ENCODE measurements around the gene ATG5.

Gene ATG5

DNA sequence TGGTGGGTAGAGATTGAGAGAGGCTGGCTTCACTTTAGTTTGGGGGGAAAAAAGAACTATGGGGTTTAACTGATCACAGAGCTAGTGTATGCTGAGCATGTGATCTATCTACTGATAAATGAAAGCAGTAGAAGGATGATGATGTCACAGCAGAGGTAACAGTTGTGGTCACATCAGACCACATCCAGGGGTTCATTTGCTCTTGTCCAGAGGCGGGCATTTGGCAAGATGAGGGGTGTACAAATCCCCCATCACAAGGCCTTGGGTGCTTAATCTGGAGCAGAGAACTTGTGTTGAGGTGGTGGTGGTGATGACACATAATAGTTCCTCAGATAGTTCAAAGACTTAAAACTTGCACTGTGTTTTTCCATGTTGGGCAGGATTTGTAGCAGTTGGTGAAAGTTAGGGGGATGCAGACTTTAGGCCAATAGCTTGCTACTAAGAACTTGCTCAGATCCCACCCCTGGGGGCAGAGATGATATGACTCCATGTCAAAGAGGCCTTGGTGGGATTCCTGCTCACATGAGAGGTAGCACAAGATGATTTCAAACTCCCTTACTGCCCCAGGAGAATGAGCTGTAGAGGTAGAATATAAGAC, 176.0 kb downstream of the ATG5 start:
- H3K4me1 Mint-ChIP-seq = peaks cover 12% of the 10 kb centered on the region
- TF ChIP-seq, protein P1, sequence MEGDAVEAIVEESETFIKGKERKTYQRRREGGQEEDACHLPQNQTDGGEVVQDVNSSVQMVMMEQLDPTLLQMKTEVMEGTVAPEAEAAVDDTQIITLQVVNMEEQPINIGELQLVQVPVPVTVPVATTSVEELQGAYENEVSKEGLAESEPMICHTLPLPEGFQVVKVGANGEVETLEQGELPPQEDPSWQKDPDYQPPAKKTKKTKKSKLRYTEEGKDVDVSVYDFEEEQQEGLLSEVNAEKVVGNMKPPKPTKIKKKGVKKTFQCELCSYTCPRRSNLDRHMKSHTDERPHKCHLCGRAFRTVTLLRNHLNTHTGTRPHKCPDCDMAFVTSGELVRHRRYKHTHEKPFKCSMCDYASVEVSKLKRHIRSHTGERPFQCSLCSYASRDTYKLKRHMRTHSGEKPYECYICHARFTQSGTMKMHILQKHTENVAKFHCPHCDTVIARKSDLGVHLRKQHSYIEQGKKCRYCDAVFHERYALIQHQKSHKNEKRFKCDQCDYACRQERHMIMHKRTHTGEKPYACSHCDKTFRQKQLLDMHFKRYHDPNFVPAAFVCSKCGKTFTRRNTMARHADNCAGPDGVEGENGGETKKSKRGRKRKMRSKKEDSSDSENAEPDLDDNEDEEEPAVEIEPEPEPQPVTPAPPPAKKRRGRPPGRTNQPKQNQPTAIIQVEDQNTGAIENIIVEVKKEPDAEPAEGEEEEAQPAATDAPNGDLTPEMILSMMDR (IDR thresholded peaks at IDR 0.05; ENCODE audit: unreplicated experiment in 3 of 3) = no peak
- H3K27ac Mint-ChIP-seq = no peak overlapping the region
- H3K9me3 Mint-ChIP-seq = peaks cover 2% of the 10 kb centered on the region
- H3K4me3 Mint-ChIP-seq = no peak overlapping the region
- H3K36me3 Mint-ChIP-seq (ENCODE audit: low read depth) = no peaks in the 10 kb centered on the region
- H3K27me3 Mint-ChIP-seq (ENCODE audit: low read depth) = peaks cover 6% of the 10 kb centered on the region

DNA sequence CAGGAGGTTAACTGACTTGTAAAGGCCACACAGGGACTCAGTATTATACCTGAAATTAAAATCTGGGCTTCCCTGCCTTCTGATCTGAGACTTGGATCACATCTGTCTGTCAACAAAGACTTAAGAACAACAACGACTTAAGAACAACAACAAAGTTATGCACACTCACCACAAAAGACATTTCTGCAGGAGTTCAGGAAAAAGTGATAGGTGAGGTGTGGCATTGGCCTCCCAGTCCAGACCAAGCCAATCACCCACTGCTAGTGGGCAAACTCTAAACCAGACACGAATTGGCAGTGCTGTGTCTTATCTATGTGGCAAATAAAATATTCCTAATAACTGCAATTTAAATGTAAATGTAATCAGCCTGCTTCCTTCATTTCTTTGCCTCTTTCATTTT, 178.1 kb downstream of the ATG5 start:
- Mint-ChIP-seq H3K4me3 (no peak overlapping the region), H3K4me1 (peaks cover 13% of the 10 kb centered on the region)

GRCh38 chr6:106146852-106147351, 178.7 kb downstream of the ATG5 start:
- H3K27me3 Mint-ChIP-seq (ENCODE audit: low read depth) = peaks cover 11% of the 10 kb centered on the region
- no peak overlapping the region for H3K4me3 Mint-ChIP-seq
- H3K36me3 Mint-ChIP-seq (ENCODE audit: low read depth) = no peaks in the 10 kb centered on the region
- TF ChIP-seq, protein P1 (IDR thresholded peaks at IDR 0.05; ENCODE audit: unreplicated experiment in 3 of 3) = no peak
- H3K4me1 Mint-ChIP-seq = peaks cover 19% of the 10 kb centered on the region
- H3K27ac Mint-ChIP-seq = no peak overlapping the region
- no peaks in the 10 kb centered on the region for H3K9me3 Mint-ChIP-seq

More for the DNA sequence above, 178.1 kb downstream of the ATG5 start:
- peaks cover 2% of the 10 kb centered on the region for H3K9me3 Mint-ChIP-seq
- H3K36me3 Mint-ChIP-seq (ENCODE audit: low read depth) = no peaks in the 10 kb centered on the region
- no peak overlapping the region for H3K27ac Mint-ChIP-seq
- H3K27me3 Mint-ChIP-seq (ENCODE audit: low read depth) = peaks cover 6% of the 10 kb centered on the region
- TF ChIP-seq, protein P1 (IDR thresholded peaks at IDR 0.05; ENCODE audit: unreplicated experiment in 3 of 3) = no peak

GRCh38 chr6:106145741-106146227, 179.8 kb downstream of the ATG5 start:
- Mint-ChIP-seq H3K9me3 (no peaks in the 10 kb centered on the region), H3K36me3 (ENCODE audit: low read depth) (no peaks in the 10 kb centered on the region), H3K27me3 (ENCODE audit: low read depth) (peaks cover 12% of the 10 kb centered on the region), H3K4me1 (peaks cover 24% of the 10 kb centered on the region), H3K27ac (no peak overlapping the region), H3K4me3 (no peak overlapping the region)
- TF ChIP-seq, protein P1 (IDR thresholded peaks at IDR 0.05; ENCODE audit: unreplicated experiment in 3 of 3) = no peak

- TF ChIP-seq, protein P1 (IDR thresholded peaks at IDR 0.05; ENCODE audit: unreplicated experiment in 3 of 3) = no peak
- Mint-ChIP-seq H3K4me1 (peaks cover 24% of the 10 kb centered on the region), H3K4me3 (no peak overlapping the region), H3K27me3 (ENCODE audit: low read depth) (peaks cover 12% of the 10 kb centered on the region), H3K36me3 (ENCODE audit: low read depth) (no peaks in the 10 kb centered on the region), H3K9me3 (no peaks in the 10 kb centered on the region), H3K27ac (no peak overlapping the region)
Observed at GRCh38 chr6:106145144-106145543, 180.4 kb downstream of the ATG5 start.

DNA sequence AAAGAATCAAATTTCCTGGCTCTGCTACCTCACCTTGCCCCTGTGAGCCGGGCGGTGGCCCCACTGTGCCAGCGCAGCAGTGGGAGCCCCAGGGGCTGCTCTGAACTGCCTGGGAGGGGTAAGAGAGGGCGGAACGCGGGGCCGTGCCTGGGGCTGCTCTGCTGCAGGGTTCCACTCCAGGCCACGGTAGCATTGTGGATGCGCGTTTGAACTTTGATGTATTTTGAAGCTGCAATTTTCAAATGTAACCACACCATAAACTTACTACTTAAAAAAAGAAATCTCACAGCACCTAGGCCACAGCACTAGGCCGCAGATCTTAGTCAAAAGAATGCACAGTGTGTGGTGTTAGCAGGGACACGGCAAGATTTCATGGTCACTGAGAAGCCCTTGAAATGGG, 181.9 kb downstream of the ATG5 start:
- no peak overlapping the region for H3K27ac Mint-ChIP-seq
- H3K4me1 Mint-ChIP-seq = peaks cover 24% of the 10 kb centered on the region
- TF ChIP-seq, protein P1 (IDR thresholded peaks at IDR 0.05; ENCODE audit: unreplicated experiment in 3 of 3) = no peak
- no peaks in the 10 kb centered on the region for H3K9me3 Mint-ChIP-seq
- peaks cover 12% of the 10 kb centered on the region for H3K27me3 Mint-ChIP-seq (ENCODE audit: low read depth)
- no peaks in the 10 kb centered on the region for H3K36me3 Mint-ChIP-seq (ENCODE audit: low read depth)
- H3K4me3 Mint-ChIP-seq = no peak overlapping the region

Data from nephron (organoid).